ENCODE results near the gene FADS2. TPM values are rescaled to one million over a fixed set of nuclear protein-coding genes. Genes with fewer than 3 reads are reported as not detected.
A peak's percentile ranks its signal among the peaks of the same experiment; 100 is the strongest.

FADS2 gene
- total RNA-seq, 1 experiment from 2014 or later, result 1,097 TPM

DNA sequence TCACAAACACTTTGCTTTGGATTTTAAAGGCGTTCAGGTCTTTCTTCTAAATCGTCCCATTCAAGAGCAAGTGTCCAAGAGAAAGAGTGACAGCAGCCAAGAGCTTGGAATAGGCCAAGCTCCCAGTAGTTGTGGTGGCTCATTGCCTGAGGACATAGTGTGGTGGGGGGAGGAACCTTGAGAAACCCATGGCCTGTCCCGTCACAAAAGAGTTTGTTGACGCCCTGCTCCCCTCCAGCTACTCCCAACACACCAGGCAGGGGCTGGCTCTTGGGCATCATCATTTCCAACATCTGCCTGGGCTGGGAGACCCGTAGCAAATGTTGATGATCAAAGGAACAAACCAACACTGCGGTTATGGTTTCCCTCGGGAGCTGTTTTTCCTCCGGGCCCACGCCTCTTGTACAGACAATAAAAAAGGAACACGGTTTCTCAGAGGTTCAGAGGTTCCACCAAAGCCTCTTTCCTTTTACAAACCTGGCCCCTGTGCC lies 42.5 kb downstream of the FADS2 start:
- intact Hi-C loops (cut with micrococcal nuclease; ENCODE audit: unreplicated experiment), result loop anchor here (1.0 to 10.0 kb wide), 5 partner anchors 73 to 444 kb away; no protein-coding TSS in a partner anchor
- no peaks in the 10 kb centered on the region for H3K27me3 ChIP-seq (replicated peaks; ENCODE audit: insufficient read depth, low read depth, low read length, poor library complexity)
- peak overlapping the region; percentile 70 for H3K27ac ChIP-seq (ENCODE audit: low read depth, low read length, poor library complexity, severe bottlenecking)
- BruUV-seq (replicated peaks), result no TSS peak
- H3K9me3 ChIP-seq (ENCODE audit: low read depth, low read length, poor library complexity, severe bottlenecking), result no peaks in the 10 kb centered on the region
- H3K4me3 ChIP-seq (ENCODE audit: low read depth, low read length, poor library complexity, severe bottlenecking), result no peak overlapping the region
- CTCF ChIA-PET, result interaction anchor here (0.9 to 3.4 kb wide), 6 partner anchors 15 to 240 kb away, joined by 3 to 43 read pairs (median 6); no protein-coding TSS in a partner anchor
- POLR2A ChIA-PET (ENCODE audit: low non-redundant PET), result no interaction called here
- TF ChIP-seq, protein P1, sequence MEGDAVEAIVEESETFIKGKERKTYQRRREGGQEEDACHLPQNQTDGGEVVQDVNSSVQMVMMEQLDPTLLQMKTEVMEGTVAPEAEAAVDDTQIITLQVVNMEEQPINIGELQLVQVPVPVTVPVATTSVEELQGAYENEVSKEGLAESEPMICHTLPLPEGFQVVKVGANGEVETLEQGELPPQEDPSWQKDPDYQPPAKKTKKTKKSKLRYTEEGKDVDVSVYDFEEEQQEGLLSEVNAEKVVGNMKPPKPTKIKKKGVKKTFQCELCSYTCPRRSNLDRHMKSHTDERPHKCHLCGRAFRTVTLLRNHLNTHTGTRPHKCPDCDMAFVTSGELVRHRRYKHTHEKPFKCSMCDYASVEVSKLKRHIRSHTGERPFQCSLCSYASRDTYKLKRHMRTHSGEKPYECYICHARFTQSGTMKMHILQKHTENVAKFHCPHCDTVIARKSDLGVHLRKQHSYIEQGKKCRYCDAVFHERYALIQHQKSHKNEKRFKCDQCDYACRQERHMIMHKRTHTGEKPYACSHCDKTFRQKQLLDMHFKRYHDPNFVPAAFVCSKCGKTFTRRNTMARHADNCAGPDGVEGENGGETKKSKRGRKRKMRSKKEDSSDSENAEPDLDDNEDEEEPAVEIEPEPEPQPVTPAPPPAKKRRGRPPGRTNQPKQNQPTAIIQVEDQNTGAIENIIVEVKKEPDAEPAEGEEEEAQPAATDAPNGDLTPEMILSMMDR (conservative IDR thresholded peaks at IDR 0.05; ENCODE audit: low read depth, low read length), result no peak
- no peak for TF ChIP-seq EZH2 (IDR thresholded peaks at IDR 0.05; ENCODE audit: borderline replicate concordance, low read depth, low read length, poor library complexity, severe bottlenecking)
- H3K4me1 ChIP-seq (ENCODE audit: insufficient read depth, low read length, poor library complexity, severe bottlenecking), result peaks cover 20% of the 10 kb centered on the region
- H3K36me3 ChIP-seq (ENCODE audit: insufficient read depth, low read length, poor library complexity, severe bottlenecking), result peaks cover 16% of the 10 kb centered on the region
- peak; percentile 70 for DNase-seq (ENCODE audit: low spot score)

DNA sequence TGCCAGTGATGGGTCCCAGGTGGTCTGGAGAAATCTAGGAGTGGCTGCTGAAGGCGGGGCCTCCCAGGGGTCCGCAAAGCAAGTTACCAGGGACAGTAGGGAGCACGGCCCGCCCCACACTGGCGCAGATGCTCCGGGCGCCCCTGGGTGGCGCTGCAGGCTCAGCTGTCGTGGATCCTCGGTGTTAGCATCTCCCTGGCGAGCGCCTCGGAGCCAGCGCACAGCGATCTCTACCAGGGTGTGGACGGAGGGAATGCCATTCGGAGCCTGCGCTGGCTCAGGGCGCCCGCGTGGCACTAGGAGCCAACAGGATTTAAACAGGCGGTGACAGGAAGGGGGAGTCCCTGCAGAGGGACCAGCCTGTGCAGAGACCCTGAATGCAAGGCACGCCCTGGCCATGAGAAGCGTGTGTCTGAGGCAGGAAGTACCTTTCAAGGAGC lies 43.1 kb downstream of the FADS2 start:
- no peaks in the 10 kb centered on the region for H3K27me3 ChIP-seq (replicated peaks; ENCODE audit: insufficient read depth, low read depth, low read length, poor library complexity)
- H3K36me3 ChIP-seq (ENCODE audit: insufficient read depth, low read length, poor library complexity, severe bottlenecking), result peaks cover 10% of the 10 kb centered on the region
- CTCF ChIA-PET, result interaction anchor here (1.1 to 3.4 kb wide), 5 partner anchors 14 to 239 kb away, joined by 3 to 43 read pairs (median 8); no protein-coding TSS in a partner anchor
- H3K27ac ChIP-seq (ENCODE audit: low read depth, low read length, poor library complexity, severe bottlenecking), result peak overlapping the region; percentile 70
- BruUV-seq (replicated peaks), result no TSS peak
- intact Hi-C loops (cut with micrococcal nuclease; ENCODE audit: unreplicated experiment), result loop anchor here (1.0 to 10.0 kb wide), 5 partner anchors 74 to 444 kb away; no protein-coding TSS in a partner anchor
- no peaks in the 10 kb centered on the region for H3K9me3 ChIP-seq (ENCODE audit: low read depth, low read length, poor library complexity, severe bottlenecking)
- TF ChIP-seq, protein P1 (conservative IDR thresholded peaks at IDR 0.05; ENCODE audit: low read depth, low read length), result peak; percentile 100
- no peak for TF ChIP-seq EZH2 (IDR thresholded peaks at IDR 0.05; ENCODE audit: borderline replicate concordance, low read depth, low read length, poor library complexity, severe bottlenecking)
- POLR2A ChIA-PET (ENCODE audit: low non-redundant PET), result no interaction called here
- DNase-seq (ENCODE audit: low spot score), result peak; percentile 93
- peaks cover 20% of the 10 kb centered on the region for H3K4me1 ChIP-seq (ENCODE audit: insufficient read depth, low read length, poor library complexity, severe bottlenecking)
- peak overlapping the region; percentile 10 for H3K4me3 ChIP-seq (ENCODE audit: low read depth, low read length, poor library complexity, severe bottlenecking)

DNA sequence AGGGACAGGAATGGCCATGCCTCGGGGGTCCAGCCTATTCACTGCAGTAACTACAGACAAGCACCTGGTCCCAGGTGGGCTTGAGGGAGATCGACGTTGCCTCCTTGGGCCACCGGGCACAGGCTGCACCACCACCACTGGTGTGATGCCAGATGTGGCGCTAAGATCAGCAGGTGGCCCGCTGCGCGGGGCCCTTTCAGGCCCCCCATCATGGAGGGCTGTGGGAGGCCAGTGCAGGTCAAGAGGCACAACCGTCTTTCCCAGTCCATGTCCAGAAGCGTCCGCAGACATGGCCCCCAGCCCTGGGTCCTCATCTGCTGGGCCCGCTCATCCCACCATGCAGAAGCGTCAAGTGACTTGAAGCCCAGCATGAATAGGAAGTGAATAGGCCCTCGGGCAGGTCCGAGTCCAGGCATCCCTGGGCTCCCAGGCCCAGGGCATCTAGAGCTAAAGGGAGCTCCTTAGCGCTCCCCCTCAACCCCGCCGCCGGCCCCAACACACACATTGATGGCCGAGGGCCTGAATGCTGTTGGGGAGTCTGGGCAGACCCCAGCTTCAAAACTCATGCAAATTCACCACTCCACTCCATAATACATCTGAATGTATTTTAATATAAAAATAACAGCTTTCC lies 45.0 kb downstream of the FADS2 start:
- H3K4me3 ChIP-seq (ENCODE audit: low read depth, low read length, poor library complexity, severe bottlenecking), result no peak overlapping the region
- no peak for DNase-seq (ENCODE audit: low spot score)
- H3K9me3 ChIP-seq (ENCODE audit: low read depth, low read length, poor library complexity, severe bottlenecking), result no peaks in the 10 kb centered on the region
- H3K27ac ChIP-seq (ENCODE audit: low read depth, low read length, poor library complexity, severe bottlenecking), result no peak overlapping the region
- CTCF ChIA-PET, result no interaction called here
- no peaks in the 10 kb centered on the region for H3K36me3 ChIP-seq (ENCODE audit: insufficient read depth, low read length, poor library complexity, severe bottlenecking)
- peaks cover 20% of the 10 kb centered on the region for H3K4me1 ChIP-seq (ENCODE audit: insufficient read depth, low read length, poor library complexity, severe bottlenecking)
- POLR2A ChIA-PET (ENCODE audit: low non-redundant PET), result no interaction called here
- TF ChIP-seq EZH2 (IDR thresholded peaks at IDR 0.05; ENCODE audit: borderline replicate concordance, low read depth, low read length, poor library complexity, severe bottlenecking), result no peak
- TF ChIP-seq, protein P1 (conservative IDR thresholded peaks at IDR 0.05; ENCODE audit: low read depth, low read length), result no peak
- H3K27me3 ChIP-seq (replicated peaks; ENCODE audit: insufficient read depth, low read depth, low read length, poor library complexity), result no peaks in the 10 kb centered on the region
- intact Hi-C loops (cut with micrococcal nuclease; ENCODE audit: unreplicated experiment), result loop anchor here (5.0 to 10.0 kb wide), 2 partner anchors 76 to 442 kb away; no protein-coding TSS in a partner anchor
- BruUV-seq (replicated peaks), result no TSS peak

Data from A673 (cell line).